Testis (tissue), 3 donors: ENCODE measurements around the gene KRT12. TPM values are rescaled to one million over a fixed set of nuclear protein-coding genes. Genes with fewer than 3 reads are reported as not detected.

Experiments
- DNase-seq: peaks from one replicate; pipeline ENCODE4 v3.0.0-alpha.2; 2019
- H3K27ac ChIP-seq, 2 donors: fragments of 200-600 bp; sonication (generic); one replicate each; pipeline ENCODE4 v1.5.1; 2019
- H3K27me3 ChIP-seq: fragments of 200-600 bp; sonication (generic); one replicate; pipeline ENCODE4 v1.5.1; 2019
- H3K36me3 ChIP-seq: fragments of 200-600 bp; sonication (generic); one replicate; pipeline ENCODE4 v1.5.1; 2017; ENCODE audit warnings: low read depth; ENCODE audit errors: missing control alignments
- H3K4me1 ChIP-seq: fragments of 200-600 bp; sonication (generic); one replicate; pipeline ENCODE4 v1.5.1; 2019
- H3K4me3 ChIP-seq, 2 donors: fragments of 200-600 bp; sonication (generic); one replicate each; pipeline ENCODE4 v1.5.1; 2017 to 2019
- H3K9me3 ChIP-seq: fragments of 200-600 bp; sonication (generic); one replicate; pipeline ENCODE4 v1.5.1; 2017
- CTCF ChIP-seq, 3 experiments: fragments of 450-650 bp in 2 of 3; fragments of 200-600 bp in 1 of 3; sonication (generic) in 1 of 3; IDR thresholded peaks; one replicate each; pipeline ENCODE4 v1.5.1; 2016 to 2019; ENCODE audit warnings: antibody characterized with exemption in 3 of 3, mild to moderate bottlenecking in 2 of 3, moderate library complexity in 1 of 3
- POLR2A ChIP-seq: fragments of 450-650 bp; IDR thresholded peaks from one replicate; pipeline ENCODE4 v1.6.1; 2017; ENCODE audit warnings: antibody characterized with exemption, mild to moderate bottlenecking, moderate library complexity
- WGBS, 2 donors: methylation state at CpG; one replicate each; pipeline ENCODE4 v1.1.5; 2018; 5-methylcytosine and 5-hydroxymethylcytosine counted together
- intact Hi-C: fragments of 100-400 bp; cut with DNase I; formaldehyde crosslinking; loops from one replicate; pipeline ENCODE4 v1.15.1; 2023; ENCODE audit warnings: low total_unique reads
- polyA plus RNA-seq: library from polyadenylated mRNA; stranded (reverse); fragments of 350-450 nt; fragmentation: Illumina TruSeq; extraction: RNeasy Lipid Tissue Mini Kit (QIAGEN cat#74804); gene quantifications from one replicate; pipeline ENCODE4 v1.2.3, GENCODE V29; 2014; ENCODE audit warnings: low read depth, low replicate concordance; ENCODE audit not compliant: insufficient read depth
- total RNA-seq, 2 donors: library from RNA; depleted of rRNA; stranded (reverse); fragments of >200 nt; gene quantifications; one replicate each; pipeline ENCODE4 v1.2.3, GENCODE V29; 2016

KRT12 gene
- total and polyA plus RNA-seq, 3 donors from 2014 or later = 0.26 to 0.68 (median 0.63) TPM

GRCh38 chr17:40821536-40821935, 45.5 kb downstream of the KRT12 start:
- no peaks in the 10 kb centered on the region for H3K9me3 ChIP-seq
- no peak for DNase-seq
- peak overlapping the region; percentile 34 to 97 for H3K27ac ChIP-seq
- H3K27me3 ChIP-seq = no peaks in the 10 kb centered on the region
- H3K36me3 ChIP-seq = no peaks in the 10 kb centered on the region
- TF ChIP-seq POLR2A (no peak), CTCF (IDR thresholded peaks at IDR 0.05) (no peak)
- H3K4me3 ChIP-seq = no peak overlapping the region
- intact Hi-C loops = no loop called here
- peaks cover 37% of the 10 kb centered on the region for H3K4me1 ChIP-seq

GRCh38 chr17:40820228-40820838, 46.7 kb downstream of the KRT12 start:
- intact Hi-C loops = no loop called here
- WGBS, 2 donors = 49 to 51% methylated on average over 9 of the region's 9 CpGs
- H3K4me3 ChIP-seq = no peak overlapping the region

GRCh38 chr17:40819528-40820125, 47.4 kb downstream of the KRT12 start:
- WGBS, 2 donors = 18 to 25% methylated on average over 9 of the region's 9 CpGs

More at GRCh38 chr17:40820228-40820838, 46.7 kb downstream of the KRT12 start:
- H3K4me1 ChIP-seq = peaks cover 37% of the 10 kb centered on the region
- no peak for TF ChIP-seq CTCF (IDR thresholded peaks at IDR 0.05)
- TF ChIP-seq POLR2A = no peak
- H3K27me3 ChIP-seq = no peaks in the 10 kb centered on the region
- DNase-seq = no peak
- peak overlapping the region; percentile 84 to 97 for H3K27ac ChIP-seq
- no peaks in the 10 kb centered on the region for H3K9me3 ChIP-seq
- no peaks in the 10 kb centered on the region for H3K36me3 ChIP-seq

GRCh38 chr17:40818733-40819527, 48.1 kb downstream of the KRT12 start:
- Histone ChIP-seq H3K9me3 (no peaks in the 10 kb centered on the region), H3K4me3 (peak overlapping the region; percentile 67 to 85), H3K36me3 (no peaks in the 10 kb centered on the region), H3K27ac (peak overlapping the region; percentile 84 to 97), H3K4me1 (peaks cover 37% of the 10 kb centered on the region), H3K27me3 (no peaks in the 10 kb centered on the region)
- intact Hi-C loops = no loop called here
- TF ChIP-seq CTCF (IDR thresholded peaks at IDR 0.05) (peak in 1 of 3 experiments; percentile 15), POLR2A (no peak)
- 1% methylated on average over 45 to 73 of the region's 73 CpGs for WGBS, 2 donors
- peak; percentile 84 for DNase-seq

More at GRCh38 chr17:40819528-40820125, 47.4 kb downstream of the KRT12 start:
- Histone ChIP-seq H3K27me3 (no peaks in the 10 kb centered on the region), H3K9me3 (no peaks in the 10 kb centered on the region), H3K36me3 (no peaks in the 10 kb centered on the region), H3K4me1 (peaks cover 37% of the 10 kb centered on the region), H3K4me3 (peak overlapping the region; percentile 67 to 85), H3K27ac (peak overlapping the region; percentile 84 to 97)
- peak; percentile 33 for DNase-seq
- no peak for TF ChIP-seq CTCF (IDR thresholded peaks at IDR 0.05)
- no peak for TF ChIP-seq POLR2A
- intact Hi-C loops = no loop called here
